HG03378 (cell line): ENCODE measurements around the gene KCNF1.
"Not testable (repeated sequence)": the region's sequence is repeated elsewhere in the genome, so short reads cannot be mapped to it uniquely, and the experiment has no call there.

Experiments used
- ATAC-seq: cut with Tn5 transposase; IDR thresholded peaks from one replicate; pipeline ENCODE4 v1.9.1; 2021; ENCODE audit warnings: mild to moderate bottlenecking, moderate library complexity; ENCODE audit not compliant: unreplicated experiment

KCNF1 gene

DNA sequence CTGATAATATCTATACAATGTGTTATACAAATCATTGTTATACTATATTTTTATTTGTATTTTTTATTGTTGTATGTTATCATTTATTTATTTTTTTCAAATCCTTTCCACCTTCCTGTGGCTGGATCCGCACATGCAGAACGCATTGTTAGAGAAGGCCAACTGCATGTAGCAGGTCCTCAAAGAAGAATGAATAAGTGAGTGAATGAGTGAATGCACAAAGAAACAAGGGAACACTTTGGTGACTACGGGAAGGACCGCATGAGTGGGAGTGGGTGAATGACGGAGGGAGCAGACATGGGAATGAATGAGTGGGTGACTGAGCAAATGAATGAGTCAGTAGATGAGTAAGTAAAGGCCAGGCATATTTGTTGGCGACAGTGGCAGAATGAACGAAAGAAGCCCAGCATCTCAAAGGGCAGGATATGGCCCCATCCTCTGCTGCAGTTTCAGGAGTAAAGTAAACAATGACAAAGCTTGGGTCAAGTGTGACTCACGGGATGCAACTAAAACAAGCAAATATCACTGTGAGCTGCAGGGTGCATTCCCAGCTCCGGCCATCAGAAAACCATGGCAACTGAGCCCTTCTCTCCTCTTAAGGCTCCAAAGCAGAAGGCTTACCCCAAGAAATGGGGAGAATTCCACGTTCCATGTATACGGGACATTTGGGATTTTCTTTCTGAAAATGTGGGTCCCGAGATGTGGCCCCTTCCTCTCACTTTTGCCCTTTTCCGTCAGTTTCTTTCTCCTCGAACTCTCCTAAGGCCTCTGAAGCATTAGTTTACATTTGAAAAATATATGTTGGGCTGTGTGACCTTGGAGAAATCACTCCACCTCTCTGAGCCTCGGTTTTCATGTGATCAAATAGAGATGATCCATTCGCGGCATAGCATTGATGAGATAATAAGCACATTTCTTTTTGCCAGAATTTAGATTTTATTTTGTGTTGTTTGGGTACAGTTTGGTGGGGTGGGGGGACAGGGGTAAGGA lies 24.5 kb downstream of the KCNF1 start:
- ATAC-seq: no peak

DNA sequence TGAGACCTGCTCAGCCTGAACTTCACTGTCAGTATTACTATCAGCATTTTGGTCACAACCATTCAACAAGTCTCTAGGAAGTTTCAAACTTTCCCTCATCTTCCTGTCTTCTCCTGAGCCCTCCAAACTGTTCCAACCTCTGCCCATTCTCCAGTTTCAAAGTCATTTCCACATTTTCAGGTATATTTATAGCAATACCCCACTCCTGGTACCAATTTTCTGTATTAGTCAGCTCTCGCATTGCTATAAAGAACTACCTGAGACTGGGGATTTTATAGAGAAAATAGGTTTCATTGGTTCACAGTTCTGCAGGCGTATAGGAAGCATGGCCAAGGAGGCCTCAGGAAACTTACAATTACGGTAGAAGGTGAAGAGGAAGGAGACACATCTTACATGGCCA lies 27.3 kb downstream of the KCNF1 start:
- ATAC-seq: no peak

DNA sequence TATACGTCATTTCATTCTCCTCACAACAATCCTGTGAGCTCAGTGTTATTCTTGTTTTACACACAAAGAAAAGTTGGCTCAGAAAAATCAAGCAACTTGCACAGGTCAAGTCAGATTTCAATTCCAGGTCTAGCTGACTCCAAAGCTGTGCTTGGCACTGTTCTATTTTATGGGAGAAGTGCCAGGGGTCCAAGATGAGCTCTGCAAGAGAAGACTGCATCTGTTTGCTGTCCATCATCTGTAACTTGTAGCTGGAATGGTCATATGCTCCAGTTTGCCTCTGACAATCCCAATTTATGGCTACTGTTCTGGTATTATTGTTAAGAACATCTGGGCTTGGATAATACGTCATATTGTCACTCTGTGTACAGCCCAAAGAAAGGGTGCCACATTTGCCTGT lies 28.9 kb downstream of the KCNF1 start:
- no peak for ATAC-seq

DNA sequence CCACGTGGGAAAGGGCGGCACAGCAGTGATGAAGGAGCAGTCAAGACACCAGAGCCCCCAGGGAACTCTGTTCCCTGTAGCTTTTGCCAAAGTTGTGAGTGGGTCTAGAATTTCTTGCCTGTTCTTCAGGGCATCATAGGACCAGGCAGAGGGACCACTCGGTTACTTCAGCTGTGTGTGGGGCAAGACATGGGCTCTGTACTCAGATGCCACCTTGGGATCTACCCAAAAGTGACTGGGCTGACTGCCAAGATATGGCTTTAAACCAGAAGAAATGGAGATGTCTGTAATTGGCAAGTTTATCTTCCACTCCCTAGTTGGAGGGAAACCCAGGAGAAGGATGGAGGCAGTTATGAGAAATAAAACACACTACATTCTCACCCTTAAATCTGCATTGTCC lies 29.6 kb downstream of the KCNF1 start:
- ATAC-seq: no peak

DNA sequence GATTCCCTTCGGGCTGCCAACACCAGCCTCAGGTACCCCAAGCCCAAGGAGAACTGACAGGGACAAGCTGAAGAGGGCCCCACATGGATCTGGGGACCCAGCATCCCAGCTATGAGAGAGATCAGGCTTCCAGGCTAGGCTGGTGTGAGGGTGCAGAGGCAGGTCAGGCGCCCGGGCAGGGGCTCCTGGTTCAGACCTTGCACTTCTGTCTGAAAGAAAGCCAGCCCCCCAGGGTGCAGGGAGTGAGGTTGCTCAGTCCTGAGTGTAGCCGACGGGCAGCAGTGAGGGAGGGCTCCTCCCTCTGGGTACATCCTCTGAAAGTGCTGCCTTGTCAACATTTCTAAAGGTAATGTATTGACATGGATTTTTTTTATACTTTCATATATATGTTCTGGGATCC lies 33.1 kb downstream of the KCNF1 start:
- no peak for ATAC-seq

DNA sequence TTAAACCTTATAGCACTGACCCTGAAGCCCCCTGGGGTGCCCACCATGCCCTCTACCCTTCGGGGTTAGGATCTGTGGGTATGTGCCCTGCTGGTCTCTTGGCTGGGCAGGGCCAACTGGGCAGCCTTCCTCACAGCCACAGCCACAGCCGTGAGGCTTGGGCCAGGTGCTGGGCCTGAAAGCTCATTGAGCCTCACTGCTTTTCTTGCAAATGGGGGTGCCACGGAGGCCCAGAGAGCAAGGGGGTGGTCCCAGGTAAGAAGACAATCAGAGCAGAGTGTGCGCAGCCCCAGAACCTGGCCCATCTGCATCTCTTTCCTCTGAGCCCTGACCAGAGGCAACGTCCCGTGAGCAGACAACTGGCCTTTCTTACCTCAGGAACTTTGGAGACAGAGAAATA lies 34.7 kb downstream of the KCNF1 start:
- ATAC-seq: no peak

DNA sequence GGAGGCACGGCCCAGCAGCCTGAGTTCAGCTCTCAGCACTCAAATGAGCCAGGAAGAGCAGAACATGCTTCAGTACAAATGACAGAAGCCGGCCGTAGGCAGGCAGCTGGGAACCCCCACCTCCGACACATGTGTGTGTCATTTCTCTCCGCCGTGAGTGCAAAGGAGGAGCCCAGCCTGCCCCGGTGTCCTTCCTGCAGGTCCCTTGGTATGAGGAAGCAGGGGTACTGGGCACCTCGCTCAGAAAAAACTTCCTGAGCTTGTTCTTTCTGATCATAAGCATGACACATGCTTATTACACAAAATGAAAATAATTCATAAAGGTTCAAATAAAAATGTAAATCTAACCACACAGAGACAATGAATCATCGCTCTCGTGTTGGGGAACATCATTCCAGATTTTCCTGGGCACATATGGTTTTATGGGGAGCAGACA lies 35.3 kb downstream of the KCNF1 start:
- no peak for ATAC-seq

DNA sequence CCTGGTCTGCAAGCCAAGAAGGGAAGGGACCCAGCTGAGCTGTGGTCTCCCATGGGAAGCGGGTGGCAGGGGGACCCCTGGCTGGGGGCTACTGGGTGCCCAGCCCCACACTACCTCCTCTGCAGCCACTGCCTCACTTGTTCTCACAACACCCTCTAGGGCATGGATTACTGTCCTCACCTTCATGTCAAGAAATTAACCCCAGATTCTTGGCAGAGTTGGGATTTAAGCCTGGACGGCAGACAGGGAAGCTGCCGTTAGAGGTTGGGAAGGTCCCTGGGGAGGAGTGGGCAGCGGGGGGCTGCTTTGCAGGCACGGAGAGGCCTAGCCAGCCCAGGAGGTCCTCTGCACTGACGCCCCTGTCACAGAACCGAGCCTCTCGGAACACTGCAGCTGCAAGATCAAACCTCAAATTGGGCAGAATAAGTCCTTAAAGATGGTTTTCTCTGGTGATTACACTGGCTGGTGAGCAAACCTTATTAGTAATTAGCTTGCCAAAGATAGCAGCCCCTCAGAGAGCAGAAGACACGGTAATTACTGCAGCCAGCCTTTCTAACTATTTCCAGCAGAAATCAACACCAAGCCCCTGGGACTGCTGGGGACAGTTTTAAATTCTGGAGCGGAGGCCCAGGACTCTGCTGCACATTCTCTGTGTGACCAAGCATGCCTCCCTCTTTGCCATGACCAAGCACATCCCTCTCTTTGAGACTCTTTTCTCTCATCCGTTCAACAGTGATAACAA lies 35.9 kb downstream of the KCNF1 start:
- no peak for ATAC-seq

DNA sequence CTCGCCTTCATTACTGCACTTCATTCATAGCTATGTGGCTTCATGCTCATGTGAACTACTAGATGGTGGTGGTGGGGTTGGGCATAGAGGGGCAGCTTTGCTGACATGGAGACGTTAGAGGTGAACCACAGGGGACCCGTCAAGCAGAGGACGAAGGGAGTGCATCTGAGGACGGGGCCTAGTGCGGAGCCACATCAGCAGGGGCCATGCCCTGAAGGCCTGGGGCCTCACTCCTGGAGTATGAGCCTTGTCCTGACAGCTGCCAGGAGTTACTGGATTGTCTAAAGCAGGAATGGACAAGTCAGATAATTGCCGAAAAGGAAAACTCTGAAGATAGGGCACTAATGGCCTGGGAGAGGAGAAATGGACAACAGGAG lies 36.4 kb downstream of the KCNF1 start:
- ATAC-seq: no peak

DNA sequence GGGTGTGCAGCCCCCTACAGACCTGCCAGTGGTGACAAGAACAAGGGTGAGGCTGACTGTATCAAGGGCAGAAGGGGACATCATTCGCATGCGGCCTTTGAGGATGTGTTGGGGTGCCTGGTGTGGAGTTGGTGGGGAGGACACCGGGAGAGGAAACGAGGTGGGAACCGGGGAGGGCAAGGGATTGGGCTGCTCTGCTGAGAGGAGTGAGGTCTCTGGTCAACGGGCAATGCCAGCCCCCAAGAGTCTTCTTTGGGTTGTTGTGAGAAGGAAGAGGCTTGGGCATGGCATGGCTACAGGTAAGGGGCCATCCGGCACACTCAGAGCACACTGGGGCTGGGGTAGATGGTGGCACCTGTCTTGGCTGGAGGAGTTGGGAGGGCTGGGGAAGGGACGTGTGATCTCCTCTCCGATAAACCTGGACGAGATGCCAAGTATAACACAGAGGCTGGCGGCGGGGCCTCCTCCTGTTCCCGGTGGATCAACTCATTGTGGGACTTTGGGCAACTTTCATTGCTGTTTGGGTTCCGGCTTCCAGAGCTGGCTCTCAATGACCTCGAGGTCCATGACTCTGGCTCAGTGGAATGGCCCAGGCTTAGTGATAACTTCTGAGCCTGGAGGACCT lies 37.0 kb downstream of the KCNF1 start:
- no peak for ATAC-seq

DNA sequence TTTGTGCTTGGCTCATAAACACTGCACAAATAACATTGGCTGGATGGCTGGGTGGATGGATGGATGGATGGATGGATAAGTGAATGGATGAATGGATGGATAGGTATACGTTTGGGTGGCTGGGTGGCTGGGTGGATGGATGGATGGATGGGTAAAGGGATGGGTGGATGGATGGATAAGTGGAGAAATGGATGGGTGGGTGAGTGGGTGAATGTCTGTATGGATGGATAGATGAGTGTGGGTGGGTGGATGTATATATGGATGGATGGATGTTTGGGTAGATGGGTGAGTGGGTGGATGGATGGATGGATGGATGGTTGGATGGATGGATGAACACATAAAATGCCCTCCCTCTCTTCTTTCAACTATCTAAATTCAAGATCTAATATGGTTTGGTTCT lies 38.1 kb downstream of the KCNF1 start:
- ATAC-seq: no peak

DNA sequence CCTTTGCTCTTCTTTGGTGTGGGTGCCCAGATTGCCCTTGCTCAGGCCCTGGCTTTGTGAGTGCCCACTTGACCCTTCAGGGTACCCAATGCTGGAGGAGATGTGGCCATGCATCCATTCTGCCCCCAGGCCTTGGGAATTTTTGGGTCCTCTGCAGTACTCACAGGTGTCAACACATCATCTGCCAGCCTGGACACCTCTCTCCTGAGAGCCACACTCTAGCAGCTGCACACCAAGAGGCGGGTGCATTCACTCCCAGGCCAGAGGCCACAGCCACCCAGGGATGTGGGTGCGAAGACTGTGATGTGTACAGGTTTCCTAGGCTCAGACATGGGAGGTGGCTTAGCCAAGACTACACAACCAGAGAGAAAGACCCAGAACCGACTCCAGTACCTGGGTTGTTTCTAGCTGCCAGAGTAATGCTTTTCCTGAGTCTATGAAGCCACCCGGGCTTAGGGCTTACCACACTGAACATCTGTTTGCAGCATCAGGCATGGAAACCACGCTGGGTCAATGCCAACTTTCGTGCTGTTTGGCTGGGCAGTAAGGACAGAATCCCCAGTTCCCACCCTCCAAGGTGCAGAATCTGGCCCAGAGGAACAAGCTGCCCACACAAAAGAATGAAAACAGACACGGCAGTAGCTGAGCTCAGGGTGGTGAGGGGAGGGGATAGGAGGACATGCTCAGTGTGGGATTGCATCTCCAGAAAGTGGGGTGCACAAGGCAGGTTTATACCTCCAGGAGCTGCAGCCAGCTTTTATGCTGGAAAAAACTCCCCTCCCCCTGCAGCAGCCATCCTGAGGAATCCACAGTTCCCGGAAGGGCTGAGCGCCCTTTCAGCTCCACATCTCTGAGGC lies 40.1 kb downstream of the KCNF1 start:
- ATAC-seq: no peak

DNA sequence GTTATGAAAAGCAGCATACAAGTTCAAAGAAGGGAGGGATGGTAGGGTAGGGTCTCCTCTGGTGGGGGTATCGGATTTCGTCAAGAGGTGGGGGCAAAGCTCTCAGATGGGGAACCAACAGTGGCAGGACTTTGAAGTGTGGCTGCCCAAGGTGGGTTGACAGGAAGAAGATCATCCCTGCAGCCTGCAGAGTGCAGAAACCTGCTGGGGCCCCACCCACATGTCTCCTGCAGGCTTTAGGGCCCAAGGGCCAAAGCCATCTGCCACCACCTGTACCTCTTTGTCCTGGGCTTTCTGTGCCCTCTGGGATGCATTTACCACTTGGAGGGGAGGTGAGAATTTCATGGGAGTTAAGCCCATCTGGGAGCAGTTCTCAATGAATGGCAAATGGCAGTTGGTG lies 42.7 kb downstream of the KCNF1 start:
- no peak for ATAC-seq

DNA sequence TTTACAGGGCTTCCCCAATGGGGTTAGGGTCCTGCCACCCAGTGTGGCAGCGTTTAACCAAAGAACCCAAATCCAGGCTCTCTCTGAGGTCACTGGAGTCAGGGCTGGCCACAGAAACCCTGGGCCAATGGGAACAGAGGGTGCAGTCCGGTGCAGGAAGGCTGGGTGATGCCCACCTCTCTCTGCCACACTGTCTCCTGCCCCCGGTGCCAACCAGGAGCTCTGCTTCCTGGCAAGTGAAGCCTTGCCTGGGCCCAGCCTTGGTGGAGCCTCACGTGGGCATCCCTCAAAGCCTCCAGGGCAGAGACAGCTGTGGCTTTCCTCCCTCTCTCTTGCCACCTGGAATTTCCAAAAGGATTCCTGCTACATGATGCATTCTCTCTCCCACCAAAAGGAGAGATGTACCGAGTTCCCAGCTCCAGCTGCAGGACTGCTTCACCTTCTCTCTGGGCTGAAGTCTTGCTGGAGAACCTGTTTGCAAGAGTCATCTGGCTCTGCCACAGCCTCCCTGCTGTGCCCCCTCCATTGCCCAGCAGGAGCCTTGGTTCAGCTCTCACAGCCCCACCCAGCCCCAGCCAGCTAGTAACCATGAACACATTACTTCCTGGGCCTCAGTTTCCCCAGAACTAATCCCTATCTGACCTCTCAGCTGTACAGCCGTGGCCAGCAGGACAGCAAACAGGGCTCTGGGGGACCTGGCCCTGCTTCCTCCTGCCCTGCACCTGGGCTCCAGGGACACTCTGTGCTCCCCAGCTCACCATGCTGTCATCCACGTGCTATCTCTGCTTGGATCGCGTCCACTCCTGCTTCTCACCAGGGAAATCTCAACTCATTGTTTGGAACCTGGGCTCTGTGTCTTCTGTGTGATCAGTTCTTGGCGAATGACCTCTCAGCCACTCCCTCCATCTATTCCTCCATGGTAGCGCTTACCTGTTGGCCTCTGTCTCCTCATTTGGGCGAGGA lies 43.4 kb downstream of the KCNF1 start:
- no peak for ATAC-seq

DNA sequence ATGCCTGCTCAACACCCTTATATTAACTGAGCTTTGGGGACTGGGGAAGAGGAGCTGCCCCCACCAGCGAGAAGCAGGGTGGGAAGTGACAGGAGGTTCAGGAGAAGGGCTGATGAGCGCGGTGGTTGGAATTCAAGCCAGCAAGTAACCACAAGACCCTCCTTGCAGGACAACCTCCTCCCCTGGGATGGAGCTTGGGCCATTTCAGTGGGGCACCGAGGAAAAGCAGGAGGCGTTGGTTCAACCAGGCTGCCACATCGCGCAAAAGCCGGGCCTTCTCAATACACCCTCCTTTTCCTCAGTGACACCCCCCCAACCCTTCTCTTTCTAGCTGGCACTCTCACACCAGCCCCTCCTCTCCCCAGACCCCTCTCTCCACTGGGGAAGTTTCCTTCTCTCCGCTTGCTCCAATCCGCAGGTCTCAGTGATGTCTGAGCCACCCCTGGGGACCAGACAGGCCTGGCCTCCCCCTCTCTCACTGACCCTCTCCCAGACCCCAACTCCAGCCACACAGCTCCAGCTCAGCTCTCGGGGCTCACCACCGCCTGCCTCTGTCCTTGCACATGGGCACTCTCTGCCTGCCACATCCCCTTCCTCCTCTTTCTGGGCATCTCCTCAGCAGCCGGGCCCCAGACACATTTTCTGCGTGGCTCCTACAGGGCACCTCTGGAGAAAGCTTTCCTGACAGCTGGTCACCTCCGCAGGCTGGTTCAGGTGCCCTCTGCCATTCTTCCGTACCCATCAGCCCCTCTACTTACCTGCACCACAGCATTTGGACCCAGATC lies 44.5 kb downstream of the KCNF1 start:
- no peak for ATAC-seq

DNA sequence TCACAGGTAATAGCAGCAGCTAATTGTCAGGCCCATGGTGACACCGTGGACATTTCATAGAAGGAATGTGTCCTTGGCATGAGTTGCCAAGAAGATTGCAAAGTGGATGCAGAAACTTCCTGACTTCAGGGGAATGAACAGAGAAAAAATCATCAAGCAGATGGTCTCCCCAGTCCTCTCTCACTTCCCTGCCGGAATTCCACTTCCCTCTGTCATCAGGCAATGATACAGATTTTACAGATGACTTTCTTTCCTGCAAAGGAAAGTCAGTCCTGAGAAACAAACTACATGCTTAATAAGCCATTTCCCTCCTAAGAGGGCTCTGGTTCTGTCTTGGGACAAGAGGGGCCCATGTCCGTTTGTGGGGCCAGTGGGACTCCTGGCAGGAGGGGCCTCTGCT lies 45.7 kb downstream of the KCNF1 start:
- no peak for ATAC-seq

DNA sequence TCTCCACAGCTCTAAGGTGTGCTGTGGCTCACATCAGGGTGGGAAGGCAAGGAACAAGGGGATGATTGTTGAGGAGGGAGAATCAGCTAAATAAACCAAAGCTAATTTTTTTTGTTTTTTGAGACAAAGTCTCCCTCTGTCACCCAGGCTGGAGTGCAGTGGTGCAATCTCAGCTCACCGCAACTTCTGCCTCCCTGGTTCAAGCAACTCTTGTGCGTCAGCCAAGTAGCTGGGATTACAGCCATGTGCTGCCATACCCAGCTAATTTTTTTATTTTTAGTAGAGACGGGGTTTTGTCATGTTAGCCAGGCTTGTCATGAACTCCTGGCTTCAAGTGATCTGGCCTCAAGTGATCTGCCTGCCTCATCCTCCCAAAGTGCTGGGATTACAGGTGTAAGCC lies 46.7 kb downstream of the KCNF1 start:
- not testable (repeated sequence) for ATAC-seq

DNA sequence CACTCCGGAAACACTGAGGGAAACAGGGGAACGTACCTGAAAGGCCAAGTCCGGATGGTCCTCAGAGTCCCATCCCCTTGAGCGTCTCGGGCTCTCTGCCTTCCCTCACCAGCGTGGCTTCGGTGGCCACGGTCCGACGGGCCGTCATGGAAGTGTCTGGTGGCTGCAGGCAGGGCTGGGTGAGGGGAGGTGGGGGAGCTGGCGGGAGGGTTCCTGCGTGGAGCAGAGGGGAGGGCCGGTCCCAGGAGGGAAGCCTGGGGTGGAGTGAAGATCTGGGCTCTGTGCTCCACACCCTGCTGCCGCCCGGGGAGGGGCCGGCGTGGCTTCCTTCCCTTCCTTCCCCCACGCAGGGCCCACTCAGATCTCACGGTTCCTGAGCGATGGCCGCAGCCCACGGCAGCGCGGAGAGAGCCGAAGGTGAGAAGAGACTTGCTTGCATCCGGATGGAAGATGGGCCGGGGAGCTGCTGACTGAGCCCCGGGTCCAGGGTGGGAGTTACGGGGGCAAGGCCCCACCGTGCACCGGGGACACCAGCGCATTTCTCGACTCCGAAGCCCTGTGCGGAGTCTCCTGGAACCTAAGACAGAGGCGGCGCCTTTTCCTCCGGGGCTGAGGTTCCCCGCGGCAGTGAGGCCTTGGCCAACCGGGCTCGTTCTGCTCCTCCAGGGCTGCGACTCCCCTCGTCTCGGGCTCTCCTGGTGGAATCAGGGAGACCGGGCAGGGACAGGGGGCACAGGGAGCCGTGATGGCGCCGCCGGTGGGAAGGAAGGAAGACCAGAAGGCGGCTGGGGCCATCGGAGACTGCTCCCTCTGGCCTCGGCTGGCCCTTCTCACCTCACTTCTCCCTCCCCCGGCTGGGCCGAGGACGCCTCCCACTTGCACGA lies 49.1 kb downstream of the KCNF1 start:
- no peak for ATAC-seq
